Measurements from ENCODE around the gene UBE2QL1. TPM values are rescaled to one million over a fixed set of nuclear protein-coding genes. Genes with fewer than 3 reads are reported as not detected.
A peak's percentile ranks its signal among the peaks of the same experiment; 100 is the strongest.

Gene UBE2QL1
- total RNA-seq, 2 donors from 2014 or later: 2.5 to 8.6 TPM

DNA sequence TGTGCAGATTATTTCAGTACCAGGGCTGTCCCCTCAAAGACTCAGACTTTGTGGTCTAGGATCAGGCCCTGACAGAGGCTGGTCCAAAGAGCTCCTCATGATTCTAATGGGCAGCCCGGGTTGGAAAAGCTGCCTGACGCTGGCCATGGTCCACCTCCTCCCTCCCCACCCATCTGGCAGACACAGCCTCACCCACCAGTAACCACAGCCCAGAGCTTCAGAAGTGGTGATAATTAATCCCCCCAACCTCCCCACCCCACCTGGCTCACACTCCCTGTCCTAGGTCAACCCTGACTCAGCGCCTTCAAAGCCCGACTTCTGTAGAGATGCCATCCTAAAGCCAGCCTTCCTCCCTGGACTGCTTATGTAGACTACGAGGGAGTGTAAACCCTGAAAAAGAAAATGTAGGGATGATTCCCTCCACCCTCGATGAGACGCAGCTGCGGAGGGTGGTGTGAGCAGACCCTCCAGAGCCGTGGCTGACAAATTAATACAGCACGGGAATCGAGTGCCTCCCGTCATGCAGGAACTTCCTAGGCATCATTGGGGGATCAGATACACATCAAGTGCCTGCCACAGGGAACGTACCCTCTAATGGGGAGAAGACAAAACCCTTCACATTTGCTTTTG lies 7.0 kb downstream of the UBE2QL1 start:
- 93% methylated on average over 13 of the region's 13 CpGs for WGBS
- Histone ChIP-seq H3K27me3 (replicated peaks; ENCODE audit: insufficient read depth) (no peaks in the 10 kb centered on the region), H3K27ac (peak overlapping the region; percentile 6 to 15), H3K36me3 (no peaks in the 10 kb centered on the region), H3K9me3 (no peaks in the 10 kb centered on the region), H3K4me1 (replicated peaks) (no peaks in the 10 kb centered on the region), H3K4me3 (no peak overlapping the region)
- no peak for TF ChIP-seq POLR2AphosphoS5 (IDR thresholded peaks at IDR 0.05)
- TF ChIP-seq POLR2A (IDR thresholded peaks at IDR 0.05): no peak
- TF ChIP-seq, protein P1, sequence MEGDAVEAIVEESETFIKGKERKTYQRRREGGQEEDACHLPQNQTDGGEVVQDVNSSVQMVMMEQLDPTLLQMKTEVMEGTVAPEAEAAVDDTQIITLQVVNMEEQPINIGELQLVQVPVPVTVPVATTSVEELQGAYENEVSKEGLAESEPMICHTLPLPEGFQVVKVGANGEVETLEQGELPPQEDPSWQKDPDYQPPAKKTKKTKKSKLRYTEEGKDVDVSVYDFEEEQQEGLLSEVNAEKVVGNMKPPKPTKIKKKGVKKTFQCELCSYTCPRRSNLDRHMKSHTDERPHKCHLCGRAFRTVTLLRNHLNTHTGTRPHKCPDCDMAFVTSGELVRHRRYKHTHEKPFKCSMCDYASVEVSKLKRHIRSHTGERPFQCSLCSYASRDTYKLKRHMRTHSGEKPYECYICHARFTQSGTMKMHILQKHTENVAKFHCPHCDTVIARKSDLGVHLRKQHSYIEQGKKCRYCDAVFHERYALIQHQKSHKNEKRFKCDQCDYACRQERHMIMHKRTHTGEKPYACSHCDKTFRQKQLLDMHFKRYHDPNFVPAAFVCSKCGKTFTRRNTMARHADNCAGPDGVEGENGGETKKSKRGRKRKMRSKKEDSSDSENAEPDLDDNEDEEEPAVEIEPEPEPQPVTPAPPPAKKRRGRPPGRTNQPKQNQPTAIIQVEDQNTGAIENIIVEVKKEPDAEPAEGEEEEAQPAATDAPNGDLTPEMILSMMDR (IDR thresholded peaks at IDR 0.05): no peak
- intact Hi-C loops (cut with DNase I): loop anchor here (10.0 kb wide), 2 partner anchors 119 to 961 kb away; no protein-coding TSS in a partner anchor
- DNase-seq (ENCODE audit: low spot score): no peak

DNA sequence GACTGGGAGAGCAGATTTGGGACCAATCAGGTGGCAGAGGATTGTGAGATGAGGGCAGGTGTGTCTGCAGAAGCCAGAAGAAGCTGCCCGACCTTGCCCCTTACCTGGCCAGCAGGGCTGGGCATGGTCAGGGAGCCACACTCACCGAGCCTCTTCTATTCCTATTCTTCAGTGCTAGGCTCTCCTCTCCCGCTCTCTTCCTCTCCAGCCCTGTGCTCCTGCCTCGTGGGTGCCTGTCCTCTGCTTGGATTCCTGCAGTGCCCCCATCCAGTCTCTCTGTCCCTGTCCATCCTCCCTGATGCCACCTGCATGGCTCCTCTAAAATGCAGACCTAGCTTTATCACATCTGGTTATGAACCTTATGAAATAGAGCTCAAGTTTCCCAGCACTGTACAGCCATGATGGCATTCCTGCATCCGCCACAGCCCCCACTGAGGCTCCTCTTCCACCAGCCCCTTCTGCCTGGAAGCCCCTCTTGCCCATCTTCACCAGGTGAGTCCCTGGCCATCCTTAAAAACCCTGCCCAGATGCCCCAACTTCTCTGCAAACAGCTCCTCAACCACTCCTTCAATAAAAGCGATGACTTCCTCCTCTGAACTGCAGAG lies 8.2 kb downstream of the UBE2QL1 start:
- WGBS: 90% methylated on average over 6 of the region's 6 CpGs
- intact Hi-C loops (cut with DNase I): loop anchor here (10.0 kb wide), 2 partner anchors 118 to 962 kb away; no protein-coding TSS in a partner anchor

DNA sequence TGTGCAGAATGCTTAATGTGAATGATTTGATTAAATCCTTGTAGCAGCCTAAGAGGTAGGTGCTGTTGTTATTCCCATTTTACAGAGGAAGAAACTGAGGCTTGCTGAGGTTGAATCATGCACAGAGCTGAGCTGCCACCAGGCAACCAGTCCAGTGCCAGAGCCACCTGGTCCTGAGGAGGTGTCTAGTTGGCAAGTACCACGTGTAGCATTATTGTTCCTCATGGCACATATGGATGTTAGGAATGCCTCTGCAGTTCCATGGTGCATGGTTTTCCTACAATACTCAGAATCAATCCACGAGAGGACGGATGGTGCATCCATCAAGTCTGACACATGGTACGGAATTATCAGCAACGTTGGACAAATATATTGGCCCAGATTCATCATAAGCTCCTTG lies 8.9 kb downstream of the UBE2QL1 start:
- H3K4me3 ChIP-seq: no peak overlapping the region
- H3K36me3 ChIP-seq: no peaks in the 10 kb centered on the region
- no peak for TF ChIP-seq POLR2A (IDR thresholded peaks at IDR 0.05)
- TF ChIP-seq, protein P1 (IDR thresholded peaks at IDR 0.05): no peak
- TF ChIP-seq POLR2AphosphoS5 (IDR thresholded peaks at IDR 0.05): no peak
- WGBS: 92% methylated on average over 5 of the region's 5 CpGs
- intact Hi-C loops (cut with DNase I): loop anchor here (10.0 kb wide), 2 partner anchors 117 to 963 kb away; no protein-coding TSS in a partner anchor
- H3K27me3 ChIP-seq (replicated peaks; ENCODE audit: insufficient read depth): no peaks in the 10 kb centered on the region
- no peak for DNase-seq (ENCODE audit: low spot score)
- H3K9me3 ChIP-seq: no peaks in the 10 kb centered on the region
- H3K27ac ChIP-seq: no peak overlapping the region
- H3K4me1 ChIP-seq (replicated peaks): no peaks in the 10 kb centered on the region

More for the DNA sequence above, 8.2 kb downstream of the UBE2QL1 start:
- TF ChIP-seq POLR2AphosphoS5 (IDR thresholded peaks at IDR 0.05) (no peak), POLR2A (IDR thresholded peaks at IDR 0.05) (no peak)
- TF ChIP-seq, protein P1 (IDR thresholded peaks at IDR 0.05): no peak
- no peak for DNase-seq (ENCODE audit: low spot score)
- Histone ChIP-seq H3K36me3 (no peaks in the 10 kb centered on the region), H3K4me1 (replicated peaks) (no peaks in the 10 kb centered on the region), H3K9me3 (no peaks in the 10 kb centered on the region), H3K27ac (no peak overlapping the region), H3K27me3 (replicated peaks; ENCODE audit: insufficient read depth) (no peaks in the 10 kb centered on the region), H3K4me3 (no peak overlapping the region)

DNA sequence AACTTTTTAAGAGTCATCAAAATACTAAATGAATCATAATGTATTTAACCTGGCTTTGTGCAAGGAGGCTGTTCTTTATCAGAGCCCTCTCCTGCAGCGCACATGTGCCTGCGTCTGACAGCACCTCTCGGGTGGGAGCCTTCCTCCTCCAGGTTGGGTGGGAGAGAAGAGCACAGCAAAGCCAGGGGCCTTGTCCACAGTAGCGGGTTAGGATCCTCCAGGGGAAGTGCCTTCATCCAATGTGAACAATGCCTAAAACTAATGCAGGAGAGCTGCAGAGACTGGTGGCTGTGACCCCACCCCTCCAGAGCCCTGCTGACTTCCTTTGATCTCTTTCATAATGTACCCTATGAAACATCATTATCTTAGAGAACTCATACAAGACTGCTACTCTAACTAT lies 10.2 kb downstream of the UBE2QL1 start:
- intact Hi-C loops (cut with DNase I): loop anchor here (10.0 kb wide), 2 partner anchors 116 to 964 kb away; no protein-coding TSS in a partner anchor
- no peaks in the 10 kb centered on the region for H3K9me3 ChIP-seq
- H3K27me3 ChIP-seq (replicated peaks; ENCODE audit: insufficient read depth): no peaks in the 10 kb centered on the region
- no peak overlapping the region for H3K4me3 ChIP-seq
- no peaks in the 10 kb centered on the region for H3K36me3 ChIP-seq
- WGBS: 79% methylated on average over 4 of the region's 4 CpGs
- H3K4me1 ChIP-seq (replicated peaks): no peaks in the 10 kb centered on the region
- TF ChIP-seq, protein P1 (IDR thresholded peaks at IDR 0.05): no peak
- TF ChIP-seq POLR2A (IDR thresholded peaks at IDR 0.05): no peak
- TF ChIP-seq POLR2AphosphoS5 (IDR thresholded peaks at IDR 0.05): no peak
- no peak for DNase-seq (ENCODE audit: low spot score)
- H3K27ac ChIP-seq: no peak overlapping the region
